ELF-1 (cell line): ENCODE results near the gene ATP5PD.
"Not testable (repeated sequence)": the region's sequence is repeated elsewhere in the genome, so short reads cannot be mapped to it uniquely, and the experiment has no call there.

Experiments used
- DNase-seq: peaks from one replicate; pipeline ENCODE4 v3.0.0-alpha.2; 2016; ENCODE audit warnings: low read depth, low spot score

Gene ATP5PD

GRCh38 chr17:75024686-75025397 lies 21.9 kb downstream of the ATP5PD start:
- no peak for DNase-seq

GRCh38 chr17:75020331-75021110 lies 26.2 kb downstream of the ATP5PD start:
- peak; percentile 33 for DNase-seq

- DNase-seq: no peak
These were observed 27.1 kb downstream of the ATP5PD start for GRCh38 chr17:75019710-75020109.

- DNase-seq: no peak
These were observed 27.6 kb downstream of the ATP5PD start for GRCh38 chr17:75019146-75019545.

- DNase-seq: no peak
These were observed 33.6 kb downstream of the ATP5PD start for GRCh38 chr17:75013092-75013559.

GRCh38 chr17:75012346-75013091 lies 34.2 kb downstream of the ATP5PD start, which contains the start of gene MRPL58:
TSS of gene MRPL58 (plus strand) at chr17:75012670. CDS start at chr17:75012687, 17 bp downstream.
- DNase-seq: peak; percentile 91

- DNase-seq: no peak
These were observed 34.7 kb downstream of the ATP5PD start for GRCh38 chr17:75012096-75012345.

- no peak for DNase-seq
These were observed 35.2 kb downstream of the ATP5PD start for GRCh38 chr17:75011401-75012095.

GRCh38 chr17:75010683-75011400 lies 35.9 kb downstream of the ATP5PD start:
- peak; percentile 76 for DNase-seq

- DNase-seq: peak; percentile 73
These were observed 37.5 kb downstream of the ATP5PD start for GRCh38 chr17:75009139-75009724.

GRCh38 chr17:75008373-75008772 lies 38.4 kb downstream of the ATP5PD start:
- DNase-seq: no peak

- no peak for DNase-seq
These were observed 40.1 kb downstream of the ATP5PD start for GRCh38 chr17:75006653-75007052.

- not testable (repeated sequence) for DNase-seq
These were observed 40.7 kb downstream of the ATP5PD start for GRCh38 chr17:75006084-75006483.

- no peak for DNase-seq
These were observed 41.5 kb downstream of the ATP5PD start for GRCh38 chr17:75005291-75005690.

GRCh38 chr17:75004371-75004770 lies 42.4 kb downstream of the ATP5PD start:
- DNase-seq: no peak

- DNase-seq: no peak
These were observed 42.8 kb downstream of the ATP5PD start for GRCh38 chr17:75003957-75004355.

- peak; percentile 41 for DNase-seq
These were observed 43.5 kb downstream of the ATP5PD start for GRCh38 chr17:75003070-75003956.

- no peak for DNase-seq
These were observed 44.6 kb downstream of the ATP5PD start for GRCh38 chr17:75001915-75002843.

- DNase-seq: no peak
These were observed 47.2 kb downstream of the ATP5PD start for GRCh38 chr17:74999523-74999922.
